ENCODE measurements around the gene KRTAP20-1. TPM values are rescaled to one million over a fixed set of nuclear protein-coding genes. Genes with fewer than 3 reads are reported as not detected.

The KRTAP20-1 gene
- total and polyA plus RNA-seq, 4 donors = not detected

GRCh38 chr21:30580132-30580531, 36.1 kb upstream of the KRTAP20-1 start:
- Histone ChIP-seq H3K9ac (ENCODE audit: insufficient read depth in 1 of 2, low read length in 2 of 2) (no peak overlapping the region), H3K27me3 (ENCODE audit: control insufficient read depth in 3 of 3, insufficient read depth in 3 of 3, low read length in 2 of 3) (no peaks in the 10 kb centered on the region), H3K4me1 (ENCODE audit: control insufficient read depth in 5 of 5, insufficient read depth in 5 of 5, low read length in 5 of 5) (no peaks in the 10 kb centered on the region), H3K27ac (ENCODE audit: low read depth in 1 of 2, low read length in 1 of 2) (no peak overlapping the region), H3K4me3 (no peak overlapping the region), H3K36me3 (ENCODE audit: control insufficient read depth in 4 of 4, insufficient read depth in 4 of 4, low read length in 4 of 4) (no peaks in the 10 kb centered on the region), H3K9me3 (ENCODE audit: control insufficient read depth in 4 of 4, insufficient read depth in 3 of 4, low read length in 3 of 4) (no peaks in the 10 kb centered on the region)
- no peak for ATAC-seq (ENCODE audit: insufficient read depth, low FRiP score)
- no peak for DNase-seq
- TF ChIP-seq CTCF (IDR thresholded peaks at IDR 0.05; ENCODE audit: control extremely low read depth, extremely low read depth) = no peak
- WGBS, 2 donors = 49 to 57% methylated on average over 3 of the region's 3 CpGs

- H3K4me1 ChIP-seq (ENCODE audit: control insufficient read depth in 5 of 5, insufficient read depth in 5 of 5, low read length in 5 of 5) = no peaks in the 10 kb centered on the region
- H3K9me3 ChIP-seq (ENCODE audit: control insufficient read depth in 4 of 4, insufficient read depth in 3 of 4, low read length in 3 of 4) = no peaks in the 10 kb centered on the region
- H3K9ac ChIP-seq (ENCODE audit: insufficient read depth in 1 of 2, low read length in 2 of 2) = no peak overlapping the region
- no peak overlapping the region for H3K4me3 ChIP-seq
- WGBS, 2 donors = 68 to 85% methylated on average over 1 of the region's 1 CpG
- DNase-seq (no peak), ATAC-seq (ENCODE audit: insufficient read depth, low FRiP score) (no peak)
- no peaks in the 10 kb centered on the region for H3K36me3 ChIP-seq (ENCODE audit: control insufficient read depth in 4 of 4, insufficient read depth in 4 of 4, low read length in 4 of 4)
- H3K27me3 ChIP-seq (ENCODE audit: control insufficient read depth in 3 of 3, insufficient read depth in 3 of 3, low read length in 2 of 3) = no peaks in the 10 kb centered on the region
- H3K27ac ChIP-seq (ENCODE audit: low read depth in 1 of 2, low read length in 1 of 2) = no peak overlapping the region
- no peak for TF ChIP-seq CTCF (IDR thresholded peaks at IDR 0.05; ENCODE audit: control extremely low read depth, extremely low read depth)
These were observed 33.4 kb upstream of the KRTAP20-1 start for GRCh38 chr21:30582870-30583269.

- H3K27me3 ChIP-seq (ENCODE audit: control insufficient read depth in 3 of 3, insufficient read depth in 3 of 3, low read length in 2 of 3) = no peaks in the 10 kb centered on the region
- H3K9me3 ChIP-seq (ENCODE audit: control insufficient read depth in 4 of 4, insufficient read depth in 3 of 4, low read length in 3 of 4) = no peaks in the 10 kb centered on the region
- no peaks in the 10 kb centered on the region for H3K36me3 ChIP-seq (ENCODE audit: control insufficient read depth in 4 of 4, insufficient read depth in 4 of 4, low read length in 4 of 4)
- no peak within 1 kb of the TSS for H3K9ac ChIP-seq (ENCODE audit: insufficient read depth in 1 of 2, low read length in 2 of 2)
- no peak for DNase-seq
- TF ChIP-seq CTCF (IDR thresholded peaks at IDR 0.05; ENCODE audit: control extremely low read depth, extremely low read depth) = no peak
- H3K4me1 ChIP-seq (ENCODE audit: control insufficient read depth in 5 of 5, insufficient read depth in 5 of 5, low read length in 5 of 5) = no peaks in the 10 kb centered on the region
- H3K27ac ChIP-seq (ENCODE audit: low read depth in 1 of 2, low read length in 1 of 2) = no peak within 1 kb of the TSS
- no peak within 1 kb of the TSS for H3K4me3 ChIP-seq
- no peak for ATAC-seq (ENCODE audit: insufficient read depth, low FRiP score)
These were observed 25.9 kb upstream of the KRTAP20-1 start, which contains the start of gene KRTAP22-2 for GRCh38 chr21:30590297-30590696. KRTAP22-2 (minus strand) TSS chr21:30590397.

GRCh38 chr21:30592140-30592539, 24.1 kb upstream of the KRTAP20-1 start, which contains the start of gene KRTAP6-3:
KRTAP6-3 (plus strand) TSS chr21:30592440; CDS start chr21:30592446, 6 bp downstream.
- ATAC-seq (ENCODE audit: insufficient read depth, low FRiP score) (no peak), DNase-seq (no peak)
- no peak within 1 kb of the TSS for H3K4me3 ChIP-seq
- H3K36me3 ChIP-seq (ENCODE audit: control insufficient read depth in 4 of 4, insufficient read depth in 4 of 4, low read length in 4 of 4) = no peaks in the 10 kb centered on the region
- WGBS, 2 donors = 93 to 95% methylated on average over 4 of the region's 4 CpGs
- no peaks in the 10 kb centered on the region for H3K9me3 ChIP-seq (ENCODE audit: control insufficient read depth in 4 of 4, insufficient read depth in 3 of 4, low read length in 3 of 4)
- no peak for TF ChIP-seq CTCF (IDR thresholded peaks at IDR 0.05; ENCODE audit: control extremely low read depth, extremely low read depth)
- no peaks in the 10 kb centered on the region for H3K4me1 ChIP-seq (ENCODE audit: control insufficient read depth in 5 of 5, insufficient read depth in 5 of 5, low read length in 5 of 5)
- no peaks in the 10 kb centered on the region for H3K27me3 ChIP-seq (ENCODE audit: control insufficient read depth in 3 of 3, insufficient read depth in 3 of 3, low read length in 2 of 3)
- H3K9ac ChIP-seq (ENCODE audit: insufficient read depth in 1 of 2, low read length in 2 of 2) = no peak within 1 kb of the TSS
- no peak within 1 kb of the TSS for H3K27ac ChIP-seq (ENCODE audit: low read depth in 1 of 2, low read length in 1 of 2)

Measured in lung (tissue), 12 donors.